Islet of Langerhans (tissue), 1 donor: ENCODE data around the gene DISC1.

ENCODE experiments used
- FAIRE-seq: peaks from one replicate; lab custom pipeline; 2011; peaks lifted over from hg19 to GRCh38; lab: Jason Lieb, UNC

DISC1 gene

GRCh38 chr1:232046451-232047306, 420.1 kb downstream of the DISC1 start:
- no peak for FAIRE-seq

GRCh38 chr1:232047473-232047872, 420.9 kb downstream of the DISC1 start:
- no peak for FAIRE-seq

GRCh38 chr1:232048481-232048880, 421.9 kb downstream of the DISC1 start:
- FAIRE-seq = no peak

- FAIRE-seq = no peak
Measured at GRCh38 chr1:232049335-232049734, 422.7 kb downstream of the DISC1 start.

GRCh38 chr1:232057217-232057895, 430.8 kb downstream of the DISC1 start:
- no peak for FAIRE-seq

- FAIRE-seq = no peak
Measured at GRCh38 chr1:232057896-232058274, 431.3 kb downstream of the DISC1 start.

GRCh38 chr1:232059726-232060374, 433.3 kb downstream of the DISC1 start:
- no peak for FAIRE-seq

- FAIRE-seq = no peak
Measured at GRCh38 chr1:232062967-232063366, 436.4 kb downstream of the DISC1 start.

GRCh38 chr1:232066521-232066920, 439.9 kb downstream of the DISC1 start:
- FAIRE-seq = no peak

GRCh38 chr1:232074265-232074664, 447.7 kb downstream of the DISC1 start:
- FAIRE-seq = no peak

- no peak for FAIRE-seq
Measured at GRCh38 chr1:232077809-232078208, 451.2 kb downstream of the DISC1 start.

GRCh38 chr1:232084584-232085223, 458.1 kb downstream of the DISC1 start:
- no peak for FAIRE-seq

- no peak for FAIRE-seq
Measured at GRCh38 chr1:232090816-232091215, 464.2 kb downstream of the DISC1 start.
